Measurements from ENCODE around the gene AMELY.
"Not testable (repeated sequence)": the region's sequence is repeated elsewhere in the genome, so short reads cannot be mapped to it uniquely, and the experiment has no call there.

Gene AMELY

GRCh38 chrY:6911253-6911881 lies at the start of gene AMELY:
TSS of gene AMELY (minus strand) at chrY:6911752. CDS start at chrY:6872608, 39,144 bp downstream.
- no peak for DNase-seq (ENCODE audit: low read depth, low spot score)

- no peak for DNase-seq (ENCODE audit: low read depth, low spot score)
Observed at GRCh38 chrY:6949947-6950346, 38.4 kb upstream of the AMELY start.

- no peak for DNase-seq (ENCODE audit: low read depth, low spot score)
Observed at GRCh38 chrY:6948378-6948777, 36.8 kb upstream of the AMELY start.

GRCh38 chrY:6947695-6948094 lies 36.1 kb upstream of the AMELY start:
- no peak for DNase-seq (ENCODE audit: low read depth, low spot score)

GRCh38 chrY:6935497-6935896 lies 23.9 kb upstream of the AMELY start:
- DNase-seq (ENCODE audit: low read depth, low spot score) = no peak

GRCh38 chrY:6931779-6932396 lies 20.3 kb upstream of the AMELY start:
- no peak for DNase-seq (ENCODE audit: low read depth, low spot score)

GRCh38 chrY:6929237-6929636 lies 17.7 kb upstream of the AMELY start:
- DNase-seq (ENCODE audit: low read depth, low spot score) = no peak

GRCh38 chrY:6928265-6928664 lies 16.7 kb upstream of the AMELY start:
- no peak for DNase-seq (ENCODE audit: low read depth, low spot score)

GRCh38 chrY:6921061-6921460 lies 9.5 kb upstream of the AMELY start:
- DNase-seq (ENCODE audit: low read depth, low spot score) = no peak

- DNase-seq (ENCODE audit: low read depth, low spot score) = no peak
Observed at GRCh38 chrY:6913362-6913761, 1.8 kb upstream of the AMELY start.

GRCh38 chrY:6910372-6911252 lies 940 bp downstream of the AMELY start, which contains the start of gene TBL1Y:
TSS of gene TBL1Y (plus strand) at chrY:6910697. CDS start at chrY:7025085, 114,388 bp downstream.
- no peak for DNase-seq (ENCODE audit: low read depth, low spot score)

GRCh38 chrY:6909856-6910255 lies 1.7 kb downstream of the AMELY start:
- no peak for DNase-seq (ENCODE audit: low read depth, low spot score)

GRCh38 chrY:6909118-6909521 lies 2.4 kb downstream of the AMELY start:
- no peak for DNase-seq (ENCODE audit: low read depth, low spot score)

GRCh38 chrY:6908021-6908420 lies 3.5 kb downstream of the AMELY start:
- DNase-seq (ENCODE audit: low read depth, low spot score) = not testable (repeated sequence)

GRCh38 chrY:6907591-6907990 lies 4.0 kb downstream of the AMELY start:
- no peak for DNase-seq (ENCODE audit: low read depth, low spot score)

GRCh38 chrY:6902116-6902515 lies 9.4 kb downstream of the AMELY start:
- DNase-seq (ENCODE audit: low read depth, low spot score) = not testable (repeated sequence)

- DNase-seq (ENCODE audit: low read depth, low spot score) = no peak
Observed at GRCh38 chrY:6895236-6895635, 16.3 kb downstream of the AMELY start.

- DNase-seq (ENCODE audit: low read depth, low spot score) = no peak
Observed at GRCh38 chrY:6894496-6894895, 17.1 kb downstream of the AMELY start.

GRCh38 chrY:6849384-6849783 lies 62.2 kb downstream of the AMELY start:
- no peak for DNase-seq (ENCODE audit: low read depth, low spot score)

- not testable (repeated sequence) for DNase-seq (ENCODE audit: low read depth, low spot score)
Observed at GRCh38 chrY:6842650-6843049, 68.9 kb downstream of the AMELY start.
